ENCODE results near the gene INPP4A.

DNA sequence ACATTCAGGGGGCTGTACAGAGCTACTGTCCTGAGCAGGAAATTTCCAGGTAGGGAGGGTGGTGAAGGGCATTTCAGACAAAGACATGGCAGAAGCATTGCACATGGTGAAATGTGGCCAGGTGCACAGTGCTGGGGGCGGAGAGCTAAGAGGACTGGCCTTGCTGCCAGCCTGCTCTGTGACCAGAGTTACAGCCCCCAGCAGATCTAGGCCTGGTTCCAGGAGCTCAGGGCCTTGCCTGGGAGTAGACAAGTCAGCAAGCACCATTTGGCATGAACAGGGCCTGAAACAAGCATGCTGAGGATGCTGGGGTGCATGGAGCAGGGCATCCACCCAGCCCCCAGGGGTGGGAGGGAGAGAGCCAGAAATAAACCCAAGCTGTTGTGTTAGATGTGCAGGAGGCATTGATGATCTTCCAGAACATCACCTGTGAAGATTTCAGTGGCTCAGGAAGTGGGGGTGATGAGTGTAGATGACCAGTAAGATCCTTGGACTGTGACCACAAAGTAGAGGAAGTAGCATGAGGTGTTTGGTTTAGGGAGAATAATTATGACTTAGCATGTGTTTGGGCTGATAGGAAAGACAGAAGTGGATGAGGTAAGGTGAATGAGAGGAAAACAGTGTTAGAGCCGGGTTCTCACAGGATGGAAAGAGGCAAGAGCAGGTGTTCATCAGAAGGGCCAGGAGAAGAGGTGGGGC is 102.6 kb downstream of the INPP4A start:
- TF ChIP-seq, protein P1, sequence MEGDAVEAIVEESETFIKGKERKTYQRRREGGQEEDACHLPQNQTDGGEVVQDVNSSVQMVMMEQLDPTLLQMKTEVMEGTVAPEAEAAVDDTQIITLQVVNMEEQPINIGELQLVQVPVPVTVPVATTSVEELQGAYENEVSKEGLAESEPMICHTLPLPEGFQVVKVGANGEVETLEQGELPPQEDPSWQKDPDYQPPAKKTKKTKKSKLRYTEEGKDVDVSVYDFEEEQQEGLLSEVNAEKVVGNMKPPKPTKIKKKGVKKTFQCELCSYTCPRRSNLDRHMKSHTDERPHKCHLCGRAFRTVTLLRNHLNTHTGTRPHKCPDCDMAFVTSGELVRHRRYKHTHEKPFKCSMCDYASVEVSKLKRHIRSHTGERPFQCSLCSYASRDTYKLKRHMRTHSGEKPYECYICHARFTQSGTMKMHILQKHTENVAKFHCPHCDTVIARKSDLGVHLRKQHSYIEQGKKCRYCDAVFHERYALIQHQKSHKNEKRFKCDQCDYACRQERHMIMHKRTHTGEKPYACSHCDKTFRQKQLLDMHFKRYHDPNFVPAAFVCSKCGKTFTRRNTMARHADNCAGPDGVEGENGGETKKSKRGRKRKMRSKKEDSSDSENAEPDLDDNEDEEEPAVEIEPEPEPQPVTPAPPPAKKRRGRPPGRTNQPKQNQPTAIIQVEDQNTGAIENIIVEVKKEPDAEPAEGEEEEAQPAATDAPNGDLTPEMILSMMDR (IDR thresholded peaks at IDR 0.05), result no peak
- TF ChIP-seq POLR2A (IDR thresholded peaks at IDR 0.05), result no peak
